ENCODE measurements around the gene SMIM28.
"Not testable (repeated sequence)": the region's sequence is repeated elsewhere in the genome, so short reads cannot be mapped to it uniquely, and the experiment has no call there.

Gene SMIM28

GRCh38 chr6:138377844-138378243 lies at the start of gene SMIM28:
Gene SMIM28 (plus strand): TSS chr6:138377905. CDS start chr6:138378073, 168 bp downstream.
- no peak for DNase-seq (ENCODE audit: low read depth in 2 of 3, low spot score in 2 of 3)

GRCh38 chr6:138328210-138328609 lies 49.5 kb upstream of the SMIM28 start:
- DNase-seq (ENCODE audit: low read depth in 2 of 3, low spot score in 2 of 3), result no peak

- no peak for DNase-seq (ENCODE audit: low read depth in 2 of 3, low spot score in 2 of 3)
These were observed 46.9 kb upstream of the SMIM28 start for GRCh38 chr6:138330763-138331162.

- no peak for DNase-seq (ENCODE audit: low read depth in 2 of 3, low spot score in 2 of 3)
These were observed 46.3 kb upstream of the SMIM28 start for GRCh38 chr6:138331444-138331843.

- no peak for DNase-seq (ENCODE audit: low read depth in 2 of 3, low spot score in 2 of 3)
These were observed 45.7 kb upstream of the SMIM28 start for GRCh38 chr6:138331984-138332383.

- DNase-seq (ENCODE audit: low read depth in 2 of 3, low spot score in 2 of 3), result no peak
These were observed 43.7 kb upstream of the SMIM28 start for GRCh38 chr6:138334000-138334399.

- DNase-seq (ENCODE audit: low read depth in 2 of 3, low spot score in 2 of 3), result no peak
These were observed 42.7 kb upstream of the SMIM28 start for GRCh38 chr6:138334963-138335362.

GRCh38 chr6:138336221-138336620 lies 41.5 kb upstream of the SMIM28 start:
- DNase-seq (ENCODE audit: low read depth in 2 of 3, low spot score in 2 of 3), result no peak

GRCh38 chr6:138337076-138337475 lies 40.6 kb upstream of the SMIM28 start:
- no peak for DNase-seq (ENCODE audit: low read depth in 2 of 3, low spot score in 2 of 3)

- DNase-seq (ENCODE audit: low read depth in 2 of 3, low spot score in 2 of 3), result no peak
These were observed 38.7 kb upstream of the SMIM28 start for GRCh38 chr6:138339024-138339423.

GRCh38 chr6:138341176-138341575 lies 36.5 kb upstream of the SMIM28 start:
- no peak for DNase-seq (ENCODE audit: low read depth in 2 of 3, low spot score in 2 of 3)

GRCh38 chr6:138343112-138343511 lies 34.6 kb upstream of the SMIM28 start:
- DNase-seq (ENCODE audit: low read depth in 2 of 3, low spot score in 2 of 3), result no peak

- DNase-seq (ENCODE audit: low read depth in 2 of 3, low spot score in 2 of 3), result no peak
These were observed 32.0 kb upstream of the SMIM28 start for GRCh38 chr6:138345565-138346285.

- DNase-seq (ENCODE audit: low read depth in 2 of 3, low spot score in 2 of 3), result no peak
These were observed 31.2 kb upstream of the SMIM28 start for GRCh38 chr6:138346302-138347195.

GRCh38 chr6:138347864-138348263 lies 29.8 kb upstream of the SMIM28 start:
- DNase-seq (ENCODE audit: low read depth in 2 of 3, low spot score in 2 of 3), result no peak

GRCh38 chr6:138349891-138350290 lies 27.8 kb upstream of the SMIM28 start:
- DNase-seq (ENCODE audit: low read depth in 2 of 3, low spot score in 2 of 3), result no peak

GRCh38 chr6:138357928-138358327 lies 19.8 kb upstream of the SMIM28 start:
- no peak for DNase-seq (ENCODE audit: low read depth in 2 of 3, low spot score in 2 of 3)

- DNase-seq (ENCODE audit: low read depth in 2 of 3, low spot score in 2 of 3), result not testable (repeated sequence)
These were observed 9.0 kb upstream of the SMIM28 start for GRCh38 chr6:138368684-138369083.

- DNase-seq (ENCODE audit: low read depth in 2 of 3, low spot score in 2 of 3), result no peak
These were observed 6.9 kb upstream of the SMIM28 start for GRCh38 chr6:138370631-138371451.

GRCh38 chr6:138371452-138371711 lies 6.3 kb upstream of the SMIM28 start:
- DNase-seq (ENCODE audit: low read depth in 2 of 3, low spot score in 2 of 3), result no peak

- DNase-seq (ENCODE audit: low read depth in 2 of 3, low spot score in 2 of 3), result no peak
These were observed 6.0 kb upstream of the SMIM28 start for GRCh38 chr6:138371720-138372119.
